HG02973 (cell line): ENCODE results near the gene RBM41.

ENCODE experiments used
- ATAC-seq: cut with Tn5 transposase; IDR thresholded peaks from one replicate; pipeline ENCODE4 v1.9.1; 2021; ENCODE audit warnings: moderate library complexity; ENCODE audit not compliant: unreplicated experiment

The RBM41 gene

DNA sequence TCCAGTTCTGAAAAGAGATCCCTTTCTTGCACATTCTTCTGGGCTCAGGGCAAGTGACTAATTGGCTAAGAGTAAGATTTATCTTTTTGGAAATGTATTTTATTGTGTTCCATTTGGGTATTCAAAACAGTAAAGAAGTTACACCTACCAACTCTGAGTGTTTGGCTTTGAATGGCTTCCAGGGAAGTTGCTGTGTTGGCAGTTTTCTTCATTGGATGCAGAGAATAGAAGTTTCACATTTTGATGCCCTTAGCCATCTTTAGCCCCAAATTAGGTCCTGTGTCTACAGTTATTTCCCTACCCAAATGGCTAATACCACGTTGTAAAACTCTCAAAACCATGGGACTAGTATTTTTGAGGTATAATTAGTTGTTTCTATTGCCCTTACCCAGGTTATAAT is 88.9 kb downstream of the RBM41 start:
- ATAC-seq = no peak

DNA sequence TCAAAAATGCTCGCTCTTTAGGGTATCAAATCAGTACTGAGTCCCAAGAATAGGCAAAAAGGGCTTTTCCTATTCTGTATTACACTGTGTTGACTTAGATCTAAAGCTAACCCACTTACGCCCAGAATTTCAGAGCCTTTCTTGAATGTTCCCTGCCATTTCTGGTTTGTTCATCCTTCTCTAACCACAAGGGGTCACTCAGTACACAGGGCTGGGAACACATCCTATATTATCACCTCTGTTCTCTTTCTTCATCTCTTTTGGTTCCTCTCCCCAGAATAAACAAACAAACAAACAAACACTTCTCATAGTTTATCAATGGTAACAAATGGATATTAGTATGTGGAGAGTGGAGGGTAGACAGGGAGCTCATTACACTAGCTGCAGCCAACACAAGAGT is 93.1 kb downstream of the RBM41 start:
- ATAC-seq = no peak

DNA sequence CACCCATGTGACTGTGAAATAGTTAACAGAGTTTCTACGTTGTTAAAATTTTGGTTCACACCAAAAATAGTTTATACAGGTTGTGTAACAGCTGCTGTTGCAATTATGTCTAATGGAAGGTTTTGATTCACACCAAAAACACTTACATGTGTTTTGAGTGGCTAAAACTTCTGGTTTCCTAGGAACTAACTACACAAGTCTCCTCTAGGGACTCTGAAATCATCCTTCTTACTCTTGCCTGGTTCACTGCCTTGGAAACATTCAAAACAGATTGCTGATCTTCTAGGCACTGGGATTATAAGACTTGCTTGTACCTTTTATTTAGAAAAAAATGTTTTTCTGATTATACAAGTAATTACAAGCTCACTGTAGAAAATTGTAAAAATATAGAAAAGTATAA is 103.7 kb downstream of the RBM41 start:
- no peak for ATAC-seq
